OCI-LY1 (cell line): Measurements from ENCODE around the gene HOXB6.

Source experiments
- EZH2 ChIP-seq: fragments of 200-600 bp; sonication (generic), shearing (Covaris generic); IDR thresholded peaks from 2 replicates; pipeline ENCODE4 v1.8.0; 2017; ENCODE audit warnings: borderline replicate concordance, mixed run types, mild to moderate bottlenecking, antibody characterized with exemption, low read length, moderate library complexity, mixed read lengths
- TF ChIP-seq, protein P1 (sequence below): fragments of 200-600 bp; sonication (generic), shearing (Covaris generic); IDR thresholded peaks from 2 replicates; pipeline ENCODE4 v1.5.1; 2017; ENCODE audit warnings: mild to moderate bottlenecking, antibody characterized with exemption, low read length, moderate library complexity, mixed read lengths

DNA sequence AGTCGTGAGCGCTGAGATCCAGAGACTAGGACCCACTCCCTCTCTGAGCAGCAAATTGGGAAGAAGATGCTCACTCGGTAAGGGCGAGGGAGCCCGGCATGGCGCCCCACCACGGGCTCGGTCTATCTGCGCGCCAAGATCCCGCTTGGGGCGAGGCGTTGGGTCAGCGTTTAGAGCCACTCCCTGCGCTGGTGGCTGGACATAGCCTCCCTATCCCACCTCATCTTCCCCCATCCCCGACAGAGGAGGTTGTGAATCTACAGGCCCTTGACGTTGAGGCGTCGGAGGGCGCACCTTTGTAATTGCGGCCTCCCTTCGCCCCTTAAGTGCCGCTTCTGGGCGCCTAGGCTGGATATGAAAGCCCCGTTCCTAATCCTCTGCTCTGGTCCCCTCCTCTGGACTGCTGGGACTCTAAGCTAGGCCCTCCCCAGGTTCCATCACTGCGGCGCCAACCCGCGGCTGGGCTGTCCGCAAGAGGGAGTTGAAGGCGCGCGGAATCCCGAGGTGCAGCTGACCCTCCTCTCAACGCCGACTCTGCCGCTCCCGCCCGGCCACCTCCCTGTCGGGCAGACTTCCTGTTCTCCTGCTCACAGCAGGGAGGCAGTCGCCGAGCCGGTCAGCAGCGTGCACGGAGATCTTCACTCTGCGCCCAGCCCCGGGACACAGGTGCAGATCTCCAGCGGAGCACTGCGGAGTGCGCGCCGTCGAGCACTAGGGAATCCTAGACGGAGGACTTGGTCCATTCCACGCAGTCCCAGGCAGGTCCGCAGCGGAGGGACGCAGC, 37.5 kb upstream of the HOXB6 start:
- TF ChIP-seq, protein P1, sequence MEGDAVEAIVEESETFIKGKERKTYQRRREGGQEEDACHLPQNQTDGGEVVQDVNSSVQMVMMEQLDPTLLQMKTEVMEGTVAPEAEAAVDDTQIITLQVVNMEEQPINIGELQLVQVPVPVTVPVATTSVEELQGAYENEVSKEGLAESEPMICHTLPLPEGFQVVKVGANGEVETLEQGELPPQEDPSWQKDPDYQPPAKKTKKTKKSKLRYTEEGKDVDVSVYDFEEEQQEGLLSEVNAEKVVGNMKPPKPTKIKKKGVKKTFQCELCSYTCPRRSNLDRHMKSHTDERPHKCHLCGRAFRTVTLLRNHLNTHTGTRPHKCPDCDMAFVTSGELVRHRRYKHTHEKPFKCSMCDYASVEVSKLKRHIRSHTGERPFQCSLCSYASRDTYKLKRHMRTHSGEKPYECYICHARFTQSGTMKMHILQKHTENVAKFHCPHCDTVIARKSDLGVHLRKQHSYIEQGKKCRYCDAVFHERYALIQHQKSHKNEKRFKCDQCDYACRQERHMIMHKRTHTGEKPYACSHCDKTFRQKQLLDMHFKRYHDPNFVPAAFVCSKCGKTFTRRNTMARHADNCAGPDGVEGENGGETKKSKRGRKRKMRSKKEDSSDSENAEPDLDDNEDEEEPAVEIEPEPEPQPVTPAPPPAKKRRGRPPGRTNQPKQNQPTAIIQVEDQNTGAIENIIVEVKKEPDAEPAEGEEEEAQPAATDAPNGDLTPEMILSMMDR: no peak
- TF ChIP-seq EZH2: no peak
